Activated naive CD4-positive, alpha-beta T cell treated with Interleukin-2 at 50 U/mL for 16 hours (primary cell): ENCODE data around the gene STAT1.

Experiments
- DNase-seq: peaks from one replicate; pipeline ENCODE4 v3.0.0-alpha.2; 2020

STAT1 gene

GRCh38 chr2:190948671-190949070, 65.3 kb downstream of the STAT1 start:
- DNase-seq: no peak

GRCh38 chr2:190947711-190948251, 66.2 kb downstream of the STAT1 start:
- DNase-seq: no peak

- no peak for DNase-seq
Measured at GRCh38 chr2:190947141-190947540, 66.8 kb downstream of the STAT1 start.

- no peak for DNase-seq
Measured at GRCh38 chr2:190943706-190944105, 70.3 kb downstream of the STAT1 start.

GRCh38 chr2:190942697-190943096, 71.3 kb downstream of the STAT1 start:
- no peak for DNase-seq

GRCh38 chr2:190941571-190941970, 72.4 kb downstream of the STAT1 start:
- DNase-seq: no peak

- no peak for DNase-seq
Measured at GRCh38 chr2:190940454-190940853, 73.5 kb downstream of the STAT1 start.

- no peak for DNase-seq
Measured at GRCh38 chr2:190938771-190939335, 75.1 kb downstream of the STAT1 start.

- DNase-seq: no peak
Measured at GRCh38 chr2:190935054-190935453, 78.9 kb downstream of the STAT1 start.

GRCh38 chr2:190933361-190933760, 80.6 kb downstream of the STAT1 start:
- DNase-seq: no peak

- DNase-seq: no peak
Measured at GRCh38 chr2:190932514-190932913, 81.5 kb downstream of the STAT1 start.

GRCh38 chr2:190930411-190930810, 83.6 kb downstream of the STAT1 start:
- no peak for DNase-seq

- no peak for DNase-seq
Measured at GRCh38 chr2:190929919-190930318, 84.1 kb downstream of the STAT1 start.

GRCh38 chr2:190927301-190927700, 86.7 kb downstream of the STAT1 start:
- no peak for DNase-seq

- DNase-seq: no peak
Measured at GRCh38 chr2:190922376-190922775, 91.6 kb downstream of the STAT1 start.

GRCh38 chr2:190920085-190920484, 93.9 kb downstream of the STAT1 start:
- no peak for DNase-seq
